HG02870 (cell line): ENCODE measurements around the gene SERPINB11.
"Not testable (repeated sequence)": the region's sequence is repeated elsewhere in the genome, so short reads cannot be mapped to it uniquely, and the experiment has no call there.

Experiments used
- ATAC-seq: cut with Tn5 transposase; IDR thresholded peaks from one replicate; pipeline ENCODE4 v1.9.1; 2021; ENCODE audit warnings: mild to moderate bottlenecking, moderate library complexity; ENCODE audit not compliant: unreplicated experiment

SERPINB11 gene

GRCh38 chr18:63702660-63703059 lies at the start of gene SERPINB11:
TSS of gene SERPINB11 (plus strand) at chr18:63702960. CDS start at chr18:63710194, 7,234 bp downstream.
- no peak for ATAC-seq

- ATAC-seq = not testable (repeated sequence)
Measured at GRCh38 chr18:63658920-63659319, 43.8 kb upstream of the SERPINB11 start.

- not testable (repeated sequence) for ATAC-seq
Measured at GRCh38 chr18:63661750-63662149, 41.0 kb upstream of the SERPINB11 start, which contains the start of gene SERPINB3. TSS of gene SERPINB3 (minus strand) at chr18:63661893. CDS start at chr18:63661216, 677 bp downstream.

- ATAC-seq = no peak
Measured at GRCh38 chr18:63664571-63664970, 38.2 kb upstream of the SERPINB11 start.

GRCh38 chr18:63676526-63677323 lies 26.0 kb upstream of the SERPINB11 start:
- ATAC-seq = peak; percentile 91

GRCh38 chr18:63677500-63678225 lies 25.1 kb upstream of the SERPINB11 start:
- no peak for ATAC-seq

- no peak for ATAC-seq
Measured at GRCh38 chr18:63679820-63680606, 22.7 kb upstream of the SERPINB11 start.

GRCh38 chr18:63681449-63682340 lies 21.1 kb upstream of the SERPINB11 start:
- ATAC-seq = no peak

- no peak for ATAC-seq
Measured at GRCh38 chr18:63683152-63683551, 19.6 kb upstream of the SERPINB11 start.

GRCh38 chr18:63683890-63684289 lies 18.9 kb upstream of the SERPINB11 start:
- ATAC-seq = no peak

- ATAC-seq = no peak
Measured at GRCh38 chr18:63684718-63685117, 18.0 kb upstream of the SERPINB11 start.

GRCh38 chr18:63686871-63687270 lies 15.9 kb upstream of the SERPINB11 start:
- no peak for ATAC-seq

- no peak for ATAC-seq
Measured at GRCh38 chr18:63689064-63689463, 13.7 kb upstream of the SERPINB11 start.

GRCh38 chr18:63697097-63697660 lies 5.6 kb upstream of the SERPINB11 start:
- ATAC-seq = no peak

- ATAC-seq = no peak
Measured at GRCh38 chr18:63700501-63700900, 2.3 kb upstream of the SERPINB11 start.

- ATAC-seq = no peak
Measured at GRCh38 chr18:63701952-63702351, 808 bp upstream of the SERPINB11 start.

- ATAC-seq = no peak
Measured at GRCh38 chr18:63705401-63705800, 2.6 kb downstream of the SERPINB11 start.

- ATAC-seq = no peak
Measured at GRCh38 chr18:63707816-63708215, 5.1 kb downstream of the SERPINB11 start.

- ATAC-seq = no peak
Measured at GRCh38 chr18:63708650-63709049, 5.9 kb downstream of the SERPINB11 start.
